IPS-NIHi7 (cell line): Measurements from ENCODE around the gene NEGR1.

Experiments
- DNase-seq: peaks from one replicate; pipeline ENCODE4 v3.0.0; 2012; ENCODE audit warnings: mixed read lengths; ENCODE audit errors: extremely low spot score

NEGR1 gene

GRCh38 chr1:72230746-72231145, 51.6 kb downstream of the NEGR1 start:
- DNase-seq: no peak

GRCh38 chr1:72229893-72230292, 52.4 kb downstream of the NEGR1 start:
- DNase-seq: no peak

- DNase-seq: no peak
These were observed 54.7 kb downstream of the NEGR1 start for GRCh38 chr1:72227667-72228066.

- no peak for DNase-seq
These were observed 57.8 kb downstream of the NEGR1 start for GRCh38 chr1:72224506-72224905.

- no peak for DNase-seq
These were observed 60.5 kb downstream of the NEGR1 start for GRCh38 chr1:72221811-72222210.

- DNase-seq: no peak
These were observed 64.1 kb downstream of the NEGR1 start for GRCh38 chr1:72218141-72218739.

GRCh38 chr1:72207059-72207458, 75.3 kb downstream of the NEGR1 start:
- no peak for DNase-seq

GRCh38 chr1:72202761-72203160, 79.6 kb downstream of the NEGR1 start:
- no peak for DNase-seq

- no peak for DNase-seq
These were observed 84.6 kb downstream of the NEGR1 start for GRCh38 chr1:72197786-72198185.

- peak; percentile 17 for DNase-seq
These were observed 95.5 kb downstream of the NEGR1 start for GRCh38 chr1:72186733-72187307.

- DNase-seq: no peak
These were observed 98.1 kb downstream of the NEGR1 start for GRCh38 chr1:72184099-72184701.

GRCh38 chr1:72182859-72183258, 99.5 kb downstream of the NEGR1 start:
- DNase-seq: no peak

- DNase-seq: no peak
These were observed 104.1 kb downstream of the NEGR1 start for GRCh38 chr1:72178266-72178665.

- DNase-seq: no peak
These were observed 104.6 kb downstream of the NEGR1 start for GRCh38 chr1:72177711-72178110.

GRCh38 chr1:72170246-72170645, 112.1 kb downstream of the NEGR1 start:
- DNase-seq: no peak

- DNase-seq: no peak
These were observed 115.9 kb downstream of the NEGR1 start for GRCh38 chr1:72166426-72166825.

- DNase-seq: no peak
These were observed 131.8 kb downstream of the NEGR1 start for GRCh38 chr1:72150508-72150907.

- DNase-seq: no peak
These were observed 140.5 kb downstream of the NEGR1 start for GRCh38 chr1:72141875-72142274.

- no peak for DNase-seq
These were observed 142.1 kb downstream of the NEGR1 start for GRCh38 chr1:72140222-72140621.

GRCh38 chr1:72137656-72138055, 144.7 kb downstream of the NEGR1 start:
- no peak for DNase-seq

- no peak for DNase-seq
These were observed 152.5 kb downstream of the NEGR1 start for GRCh38 chr1:72129869-72130268.

GRCh38 chr1:72122099-72122880, 160.0 kb downstream of the NEGR1 start:
- no peak for DNase-seq

GRCh38 chr1:72119491-72119890, 162.8 kb downstream of the NEGR1 start:
- DNase-seq: no peak
